ENCODE results near the gene TAB2.

DNA sequence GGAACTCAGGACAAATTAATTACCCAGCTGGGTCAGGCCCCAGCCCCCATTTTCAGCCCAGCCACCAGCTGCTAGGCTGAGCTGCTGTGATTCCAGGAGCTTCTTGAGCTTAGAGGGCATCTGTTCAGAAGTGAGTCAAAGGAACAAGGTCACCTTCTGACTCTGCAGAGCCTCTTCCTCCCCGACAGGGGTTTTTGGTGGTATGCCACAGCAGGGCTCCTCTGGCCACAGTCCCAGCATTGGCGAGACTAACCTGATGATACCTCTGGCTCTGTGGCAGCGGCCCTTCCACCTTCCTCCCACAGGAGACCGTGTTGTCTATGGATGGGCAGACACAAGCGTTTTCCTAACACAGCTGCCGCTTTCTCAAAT, 127.6 kb downstream of the TAB2 start:
- TF ChIP-seq ZNF785 (tag by site-specific recombination; IDR thresholded peaks at IDR 0.05): no peak
- no peak for TF ChIP-seq ZSCAN16 (tag by site-specific recombination; IDR thresholded peaks at IDR 0.05)
- no peak for TF ChIP-seq ZBTB7A (tag by site-specific recombination; IDR thresholded peaks at IDR 0.05; ENCODE audit: low read depth)
- TF ChIP-seq, protein P1, sequence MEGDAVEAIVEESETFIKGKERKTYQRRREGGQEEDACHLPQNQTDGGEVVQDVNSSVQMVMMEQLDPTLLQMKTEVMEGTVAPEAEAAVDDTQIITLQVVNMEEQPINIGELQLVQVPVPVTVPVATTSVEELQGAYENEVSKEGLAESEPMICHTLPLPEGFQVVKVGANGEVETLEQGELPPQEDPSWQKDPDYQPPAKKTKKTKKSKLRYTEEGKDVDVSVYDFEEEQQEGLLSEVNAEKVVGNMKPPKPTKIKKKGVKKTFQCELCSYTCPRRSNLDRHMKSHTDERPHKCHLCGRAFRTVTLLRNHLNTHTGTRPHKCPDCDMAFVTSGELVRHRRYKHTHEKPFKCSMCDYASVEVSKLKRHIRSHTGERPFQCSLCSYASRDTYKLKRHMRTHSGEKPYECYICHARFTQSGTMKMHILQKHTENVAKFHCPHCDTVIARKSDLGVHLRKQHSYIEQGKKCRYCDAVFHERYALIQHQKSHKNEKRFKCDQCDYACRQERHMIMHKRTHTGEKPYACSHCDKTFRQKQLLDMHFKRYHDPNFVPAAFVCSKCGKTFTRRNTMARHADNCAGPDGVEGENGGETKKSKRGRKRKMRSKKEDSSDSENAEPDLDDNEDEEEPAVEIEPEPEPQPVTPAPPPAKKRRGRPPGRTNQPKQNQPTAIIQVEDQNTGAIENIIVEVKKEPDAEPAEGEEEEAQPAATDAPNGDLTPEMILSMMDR (tag by site-specific recombination; IDR thresholded peaks at IDR 0.05): no peak
- TF ChIP-seq ZNF701 (tag by site-specific recombination; IDR thresholded peaks at IDR 0.05): no peak
- TF ChIP-seq ZBTB8A (tag by site-specific recombination; IDR thresholded peaks at IDR 0.05): no peak
- no peak for TF ChIP-seq HOXC10 (CRISPR knock-in tag; IDR thresholded peaks at IDR 0.05)
- TF ChIP-seq, protein P2, sequence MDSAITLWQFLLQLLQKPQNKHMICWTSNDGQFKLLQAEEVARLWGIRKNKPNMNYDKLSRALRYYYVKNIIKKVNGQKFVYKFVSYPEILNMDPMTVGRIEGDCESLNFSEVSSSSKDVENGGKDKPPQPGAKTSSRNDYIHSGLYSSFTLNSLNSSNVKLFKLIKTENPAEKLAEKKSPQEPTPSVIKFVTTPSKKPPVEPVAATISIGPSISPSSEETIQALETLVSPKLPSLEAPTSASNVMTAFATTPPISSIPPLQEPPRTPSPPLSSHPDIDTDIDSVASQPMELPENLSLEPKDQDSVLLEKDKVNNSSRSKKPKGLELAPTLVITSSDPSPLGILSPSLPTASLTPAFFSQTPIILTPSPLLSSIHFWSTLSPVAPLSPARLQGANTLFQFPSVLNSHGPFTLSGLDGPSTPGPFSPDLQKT (IDR thresholded peaks at IDR 0.05; ENCODE audit: borderline replicate concordance, low read depth, low read length): no peak
- TF ChIP-seq, protein P3, sequence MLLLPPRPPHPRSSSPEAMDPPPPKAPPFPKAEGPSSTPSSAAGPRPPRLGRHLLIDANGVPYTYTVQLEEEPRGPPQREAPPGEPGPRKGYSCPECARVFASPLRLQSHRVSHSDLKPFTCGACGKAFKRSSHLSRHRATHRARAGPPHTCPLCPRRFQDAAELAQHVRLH (tag by site-specific recombination; IDR thresholded peaks at IDR 0.05): no peak
- no peak for TF ChIP-seq ZNF561 (tag by site-specific recombination; IDR thresholded peaks at IDR 0.05; ENCODE audit: borderline replicate concordance)
- no peak for TF ChIP-seq RBAK (tag by site-specific recombination; IDR thresholded peaks at IDR 0.05)
- no peak for TF ChIP-seq ZBTB20 (tag by site-specific recombination; IDR thresholded peaks at IDR 0.05)
